ENCODE results near the gene HINT1.

The HINT1 gene

DNA sequence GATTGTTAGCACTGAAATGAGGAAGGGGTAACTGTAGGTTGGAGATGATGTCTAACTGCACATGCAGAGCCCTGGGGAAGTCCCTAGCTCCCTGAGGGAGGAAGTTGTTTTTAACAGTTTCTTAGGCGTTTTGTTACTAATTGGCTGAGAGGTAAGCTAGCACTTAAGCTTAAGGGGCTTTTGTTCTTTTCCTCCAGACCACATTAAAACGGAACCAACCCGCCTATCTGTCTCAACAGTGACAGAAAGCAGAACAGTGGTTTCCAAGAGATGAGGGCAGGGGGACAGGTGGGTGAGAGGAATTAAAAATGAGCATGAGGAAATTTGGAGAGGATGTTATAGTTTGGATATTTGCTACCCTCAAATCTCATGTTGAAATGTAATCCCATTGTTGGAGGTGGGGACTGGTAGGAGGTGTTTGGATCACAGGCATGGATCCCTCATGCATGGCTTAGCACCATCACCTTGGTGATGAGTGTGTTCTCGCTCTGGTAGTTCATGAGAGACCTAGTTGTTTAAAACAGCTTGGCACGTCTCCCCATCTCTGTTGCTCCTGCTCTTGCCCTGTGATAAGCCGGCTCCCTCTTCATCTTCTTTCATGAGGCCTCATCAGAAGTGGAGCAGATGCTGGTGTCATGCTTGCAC is 44.6 kb upstream of the HINT1 start:
- no peaks in the 10 kb centered on the region for H3K36me3 ChIP-seq

DNA sequence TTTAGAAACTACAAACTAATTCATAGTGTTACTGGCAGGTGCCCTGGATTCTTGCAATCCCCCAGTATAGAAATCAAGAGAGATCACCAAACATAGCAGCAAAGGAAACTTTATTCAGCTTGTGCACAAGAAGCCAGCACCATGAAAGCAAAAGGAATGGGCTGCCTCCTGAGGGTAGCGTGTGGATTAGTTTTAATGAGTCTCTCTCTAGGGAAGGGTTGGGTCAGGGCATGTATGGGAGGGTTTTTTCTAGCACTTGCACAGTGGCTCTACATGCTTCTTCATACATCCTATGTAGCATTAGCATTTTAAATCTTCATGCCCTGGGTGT is 44.1 kb upstream of the HINT1 start:
- TF ChIP-seq, protein P1, sequence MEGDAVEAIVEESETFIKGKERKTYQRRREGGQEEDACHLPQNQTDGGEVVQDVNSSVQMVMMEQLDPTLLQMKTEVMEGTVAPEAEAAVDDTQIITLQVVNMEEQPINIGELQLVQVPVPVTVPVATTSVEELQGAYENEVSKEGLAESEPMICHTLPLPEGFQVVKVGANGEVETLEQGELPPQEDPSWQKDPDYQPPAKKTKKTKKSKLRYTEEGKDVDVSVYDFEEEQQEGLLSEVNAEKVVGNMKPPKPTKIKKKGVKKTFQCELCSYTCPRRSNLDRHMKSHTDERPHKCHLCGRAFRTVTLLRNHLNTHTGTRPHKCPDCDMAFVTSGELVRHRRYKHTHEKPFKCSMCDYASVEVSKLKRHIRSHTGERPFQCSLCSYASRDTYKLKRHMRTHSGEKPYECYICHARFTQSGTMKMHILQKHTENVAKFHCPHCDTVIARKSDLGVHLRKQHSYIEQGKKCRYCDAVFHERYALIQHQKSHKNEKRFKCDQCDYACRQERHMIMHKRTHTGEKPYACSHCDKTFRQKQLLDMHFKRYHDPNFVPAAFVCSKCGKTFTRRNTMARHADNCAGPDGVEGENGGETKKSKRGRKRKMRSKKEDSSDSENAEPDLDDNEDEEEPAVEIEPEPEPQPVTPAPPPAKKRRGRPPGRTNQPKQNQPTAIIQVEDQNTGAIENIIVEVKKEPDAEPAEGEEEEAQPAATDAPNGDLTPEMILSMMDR (IDR thresholded peaks at IDR 0.05) = no peak
- Histone ChIP-seq H3K36me3 (no peaks in the 10 kb centered on the region), H3K27ac (no peak overlapping the region), H3K4me1 (no peaks in the 10 kb centered on the region), H3K9me3 (no peaks in the 10 kb centered on the region), H3K27me3 (no peaks in the 10 kb centered on the region), H3K4me3 (no peak overlapping the region)
- no peak for DNase-seq
- intact Hi-C loops (cut with DNase I; ENCODE audit: low total_unique reads) = no loop called here

More for the DNA sequence above, 44.6 kb upstream of the HINT1 start:
- TF ChIP-seq, protein P1 (IDR thresholded peaks at IDR 0.05) = no peak
- H3K27ac ChIP-seq = no peak overlapping the region
- no peaks in the 10 kb centered on the region for H3K27me3 ChIP-seq
- H3K4me1 ChIP-seq = peaks cover 0 to 1% (median 0%) of the 10 kb centered on the region in 4 donors
- no peaks in the 10 kb centered on the region for H3K9me3 ChIP-seq
- no peak overlapping the region for H3K4me3 ChIP-seq
- intact Hi-C loops (cut with DNase I; ENCODE audit: low total_unique reads) = no loop called here
- no peak for DNase-seq

DNA sequence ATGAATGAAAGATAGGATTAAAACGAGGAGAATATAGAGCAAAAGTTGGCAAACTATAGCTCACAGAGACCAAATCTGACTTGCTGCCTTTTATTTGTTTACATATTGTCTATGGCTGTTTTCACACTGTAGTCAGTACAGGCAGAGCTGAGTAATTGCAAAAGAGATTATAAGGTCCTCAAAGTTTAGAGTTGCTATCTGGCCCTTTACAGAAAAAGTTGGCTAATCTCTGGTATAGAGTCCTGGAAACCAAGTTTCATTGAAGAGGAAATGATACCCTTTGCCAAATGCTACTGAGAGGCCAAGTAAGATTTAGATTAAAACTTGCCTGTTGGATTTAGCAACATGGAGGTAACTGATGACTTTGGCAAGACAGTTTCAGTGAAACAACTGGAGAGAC is 41.7 kb upstream of the HINT1 start:
- no peak overlapping the region for H3K4me3 ChIP-seq
- no peak for DNase-seq

DNA sequence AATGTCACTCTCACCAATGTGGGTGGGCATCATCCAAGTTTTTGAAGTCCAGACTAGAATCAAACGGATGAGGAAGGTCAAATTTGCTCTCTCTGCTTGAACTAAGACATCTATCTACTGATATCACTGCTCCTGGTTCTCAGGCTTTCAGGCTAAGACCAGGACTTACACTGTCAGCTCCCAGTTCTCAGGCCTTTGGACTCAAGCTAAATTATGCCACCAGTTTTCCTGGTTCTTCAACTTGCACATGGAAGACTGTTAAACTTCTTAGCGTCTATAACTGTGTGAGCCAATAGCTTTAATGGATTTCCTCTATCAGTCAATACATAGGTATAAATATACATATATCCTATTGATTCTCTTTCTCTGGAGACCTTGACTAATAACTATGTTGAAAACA is 41.0 kb upstream of the HINT1 start:
- no peak for DNase-seq
- Histone ChIP-seq H3K9me3 (no peaks in the 10 kb centered on the region), H3K36me3 (no peaks in the 10 kb centered on the region), H3K4me1 (no peaks in the 10 kb centered on the region), H3K4me3 (no peak overlapping the region), H3K27ac (no peak overlapping the region), H3K27me3 (no peaks in the 10 kb centered on the region)
- TF ChIP-seq, protein P1 (IDR thresholded peaks at IDR 0.05) = no peak
- intact Hi-C loops (cut with DNase I; ENCODE audit: low total_unique reads) = no loop called here

More for the DNA sequence above, 41.7 kb upstream of the HINT1 start:
- H3K36me3 ChIP-seq = no peaks in the 10 kb centered on the region
- H3K27ac ChIP-seq = no peak overlapping the region
- TF ChIP-seq, protein P1 (IDR thresholded peaks at IDR 0.05) = no peak
- H3K9me3 ChIP-seq = no peaks in the 10 kb centered on the region
- no peaks in the 10 kb centered on the region for H3K4me1 ChIP-seq
- no peaks in the 10 kb centered on the region for H3K27me3 ChIP-seq
- intact Hi-C loops (cut with DNase I; ENCODE audit: low total_unique reads) = no loop called here

DNA sequence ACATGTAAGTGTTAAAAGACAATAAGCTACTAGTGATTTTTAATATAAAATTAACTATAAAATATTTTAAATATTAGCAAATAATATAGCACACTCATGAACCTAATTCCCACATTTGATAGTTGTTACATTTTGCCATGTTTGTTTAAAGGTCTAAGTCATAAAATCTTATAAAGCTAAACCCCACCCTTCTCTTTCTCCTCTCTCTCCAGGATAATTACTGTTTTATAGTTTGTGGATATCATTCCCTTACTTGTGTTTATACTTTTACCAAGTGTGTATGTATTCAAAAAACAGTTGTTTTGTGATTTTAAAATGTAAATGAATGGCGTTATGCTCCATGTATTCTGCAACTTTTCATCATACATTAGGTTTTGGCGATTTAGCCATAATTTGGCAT is 39.9 kb upstream of the HINT1 start:
- H3K9me3 ChIP-seq = no peaks in the 10 kb centered on the region
- no peaks in the 10 kb centered on the region for H3K4me1 ChIP-seq
- no peak overlapping the region for H3K27ac ChIP-seq
- TF ChIP-seq, protein P1 (IDR thresholded peaks at IDR 0.05) = no peak
- H3K4me3 ChIP-seq = no peak overlapping the region
- DNase-seq = no peak
- H3K27me3 ChIP-seq = no peaks in the 10 kb centered on the region
- intact Hi-C loops (cut with DNase I; ENCODE audit: low total_unique reads) = no loop called here
- H3K36me3 ChIP-seq = peaks cover 0 to 5% (median 0%) of the 10 kb centered on the region in 3 donors

DNA sequence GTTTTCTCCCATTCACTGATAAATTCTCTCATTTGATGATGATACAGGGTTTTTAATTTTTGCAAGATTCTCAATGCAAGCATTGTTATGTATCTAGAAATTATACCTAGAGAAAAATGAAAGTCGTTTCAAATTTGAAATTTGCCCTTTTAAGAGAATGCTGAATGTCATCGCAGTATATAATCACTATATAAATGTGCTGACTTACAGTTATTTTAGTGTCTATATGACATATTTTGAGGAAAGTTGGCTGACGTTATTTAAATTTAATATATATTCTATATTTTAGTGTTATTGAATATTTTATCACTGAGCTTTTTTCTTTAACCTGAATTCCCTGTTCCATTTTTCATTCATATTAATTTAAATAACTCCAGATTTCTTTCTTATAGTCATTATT is 35.5 kb upstream of the HINT1 start:
- intact Hi-C loops (cut with DNase I; ENCODE audit: low total_unique reads) = no loop called here
- no peaks in the 10 kb centered on the region for H3K4me1 ChIP-seq
- H3K4me3 ChIP-seq = no peak overlapping the region
- TF ChIP-seq, protein P1 (IDR thresholded peaks at IDR 0.05) = no peak
- H3K9me3 ChIP-seq = no peaks in the 10 kb centered on the region
- peaks cover 0 to 5% (median 0%) of the 10 kb centered on the region in 3 donors for H3K36me3 ChIP-seq
- H3K27ac ChIP-seq = no peak overlapping the region
- H3K27me3 ChIP-seq = no peaks in the 10 kb centered on the region
- DNase-seq = no peak

Data from tibial artery (tissue), 4 donors.